NK-92 treated with Interleukin-12 subunit alpha and Interleukin-12 subunit beta, amount 100 ng/mL, for 24 hours (cell line): ENCODE results near the gene HSPA1A.

ENCODE experiments used
- DNase-seq: peaks from one replicate; lab custom pipeline; 2025; lab: John Stamatoyannopoulos, UW

HSPA1A gene

GRCh38 chr6:31865205-31866118 is 50.1 kb downstream of the HSPA1A start:
- DNase-seq = no peak
